Heart left ventricle (tissue), 13 donors: Measurements from ENCODE around the gene CCSER1.

Experiments used
- POLR2A ChIP-seq, 2 donors: fragments of 450-650 bp; IDR thresholded peaks; one replicate each; pipeline ENCODE4 v1.6.1; 2017; ENCODE audit warnings: antibody characterized with exemption in 2 of 2, mild to moderate bottlenecking in 2 of 2, moderate library complexity in 2 of 2
- TF ChIP-seq, protein P1 (sequence below), 12 donors: fragments of 200-600 bp; sonication (generic) in 4 of 12; IDR thresholded peaks; one replicate each; pipeline versions ENCODE4 v1.5.0 to v1.8.0; 2018 to 2022; ENCODE audit warnings: antibody characterized with exemption in 12 of 12, mild to moderate bottlenecking in 5 of 12
- donor health status: ischemic (EF 13 %, LVEDD 7.1; RV severe dilation, severe dysfunction).
- donor health status: DM: no; HTN: yes; CAD: no.
- donor health status: DM: no; HTN: no; CAD: no.
- donor health status: ischemic (EF 25% LVEDD 6.9; RV normal size, moderate dysfunction).
- donor health status: ischemic (EF 25% LVEDD 5.7; RV mildly dilated, moderate dysfunction).
- donor health status: ischemic (EF 35%, LVEDD 5.7; RV mildly dilated, moderate dysfunction).
- donor health status: nonischemic (EF 11% LVEDD 7.7; RV severe dilation, severe dysfunction).
- donor health status: DM: yes; HTN: yes; CAD: no.
- donor health status: PGD.
- donor health status: ischemic (EF 29% LVEDD 5.4; RV normal size, mild dysfunction).
- donor health status: nonischemic (EF 23%, LVEDD 6.1; RV moderate dilation, normal function).

DNA sequence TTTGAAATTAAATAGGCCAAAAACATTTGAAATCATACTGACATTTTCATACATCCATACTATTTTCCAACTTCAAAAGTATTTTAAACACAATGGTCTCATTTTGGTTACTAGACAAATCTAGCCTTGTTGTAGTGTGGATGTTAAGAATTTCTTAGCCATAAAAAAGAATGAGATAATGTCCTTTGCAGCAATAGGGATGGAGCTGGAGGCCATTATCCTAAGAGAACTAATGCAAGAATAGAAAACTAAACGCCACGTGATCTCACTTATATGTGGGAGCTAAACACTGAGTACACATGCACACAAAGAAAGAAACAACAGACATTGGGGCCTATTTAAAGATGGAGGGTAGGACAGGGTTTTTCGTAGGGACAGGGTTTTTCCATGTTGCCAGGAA, 153.8 kb downstream of the CCSER1 start:
- TF ChIP-seq, protein P1, sequence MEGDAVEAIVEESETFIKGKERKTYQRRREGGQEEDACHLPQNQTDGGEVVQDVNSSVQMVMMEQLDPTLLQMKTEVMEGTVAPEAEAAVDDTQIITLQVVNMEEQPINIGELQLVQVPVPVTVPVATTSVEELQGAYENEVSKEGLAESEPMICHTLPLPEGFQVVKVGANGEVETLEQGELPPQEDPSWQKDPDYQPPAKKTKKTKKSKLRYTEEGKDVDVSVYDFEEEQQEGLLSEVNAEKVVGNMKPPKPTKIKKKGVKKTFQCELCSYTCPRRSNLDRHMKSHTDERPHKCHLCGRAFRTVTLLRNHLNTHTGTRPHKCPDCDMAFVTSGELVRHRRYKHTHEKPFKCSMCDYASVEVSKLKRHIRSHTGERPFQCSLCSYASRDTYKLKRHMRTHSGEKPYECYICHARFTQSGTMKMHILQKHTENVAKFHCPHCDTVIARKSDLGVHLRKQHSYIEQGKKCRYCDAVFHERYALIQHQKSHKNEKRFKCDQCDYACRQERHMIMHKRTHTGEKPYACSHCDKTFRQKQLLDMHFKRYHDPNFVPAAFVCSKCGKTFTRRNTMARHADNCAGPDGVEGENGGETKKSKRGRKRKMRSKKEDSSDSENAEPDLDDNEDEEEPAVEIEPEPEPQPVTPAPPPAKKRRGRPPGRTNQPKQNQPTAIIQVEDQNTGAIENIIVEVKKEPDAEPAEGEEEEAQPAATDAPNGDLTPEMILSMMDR (IDR thresholded peaks at IDR 0.05): no peak
- TF ChIP-seq POLR2A (IDR thresholded peaks at IDR 0.05): no peak
